Lower lobe of right lung (tissue), 2 donors: Measurements from ENCODE around the gene OR7G1. TPM values are rescaled to one million over a fixed set of nuclear protein-coding genes. Genes with fewer than 3 reads are reported as not detected.

Experiments
- ATAC-seq, 2 donors: fragments of 200-7000 bp; cut with Tn5 transposase; one replicate each; pipeline ENCODE4 v1.9.1; 2020 to 2022; ENCODE audit warnings: mild to moderate bottlenecking in 2 of 2, moderate library complexity in 2 of 2
- DNase-seq: peaks from one replicate; pipeline ENCODE4 v3.0.0-alpha.2; 2020
- H3K27ac ChIP-seq: fragments of 200-600 bp; one replicate; pipeline ENCODE4 v1.8.0; 2022
- H3K27me3 ChIP-seq: fragments of 200-600 bp; one replicate; pipeline ENCODE4 v1.8.0; 2022; ENCODE audit warnings: low read depth
- H3K36me3 ChIP-seq: fragments of 200-600 bp; one replicate; pipeline ENCODE4 v1.8.0; 2022; ENCODE audit warnings: mild to moderate bottlenecking
- H3K4me1 ChIP-seq: fragments of 200-600 bp; one replicate; pipeline ENCODE4 v1.8.0; 2022
- H3K4me3 ChIP-seq: fragments of 200-600 bp; one replicate; pipeline ENCODE4 v1.8.0; 2022; ENCODE audit warnings: mild to moderate bottlenecking
- H3K9me3 ChIP-seq: fragments of 200-600 bp; one replicate; pipeline ENCODE4 v1.8.0; 2022
- intact Hi-C: fragments of 100-400 bp; cut with DNase I; formaldehyde crosslinking; loops from one replicate; pipeline ENCODE4 v1.11.0; 2022
- total RNA-seq: library from RNA; stranded (reverse); fragmentation: NEBNext Ultra II Directional; extraction: Animal tissue kit (Norgen Biotek cat#: 25700); gene quantifications from one replicate; pipeline ENCODE4 v1.2.1, GENCODE V29; 2021
- TF ChIP-seq, protein P1 (sequence below): fragments of 200-600 bp; IDR thresholded peaks from one replicate; pipeline ENCODE4 v1.8.0; 2022; ENCODE audit warnings: antibody characterized with exemption, mild to moderate bottlenecking
- donor health status: DM: no; HTN: yes; CAD: no; lungs with severe emphysema.

Gene OR7G1
- total RNA-seq, 1 donor from 2014 or later = not detected

DNA sequence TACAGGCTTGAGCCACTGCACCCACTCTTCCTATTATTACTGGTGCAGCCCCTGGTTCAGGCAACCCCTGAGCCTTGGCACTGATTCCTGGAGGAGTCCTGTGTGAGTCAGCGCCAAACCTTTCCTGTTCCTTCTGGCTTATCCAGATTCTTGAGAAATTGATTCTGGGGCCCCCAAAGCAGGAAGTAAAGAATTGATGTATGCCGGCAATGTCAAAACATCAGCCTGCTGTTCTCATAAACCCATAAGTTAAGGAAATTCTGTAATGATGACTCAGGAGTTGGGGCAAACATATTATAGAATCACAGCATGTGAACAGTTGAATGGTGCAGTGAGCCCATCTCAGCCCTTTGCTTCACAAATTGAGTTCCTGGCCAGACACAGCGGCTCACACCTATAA is 12.6 kb upstream of the OR7G1 start:
- H3K27ac ChIP-seq = no peak overlapping the region
- no peak overlapping the region for H3K4me3 ChIP-seq
- peak; percentile 39 to 46 for ATAC-seq
- no peak for DNase-seq
- TF ChIP-seq, protein P1, sequence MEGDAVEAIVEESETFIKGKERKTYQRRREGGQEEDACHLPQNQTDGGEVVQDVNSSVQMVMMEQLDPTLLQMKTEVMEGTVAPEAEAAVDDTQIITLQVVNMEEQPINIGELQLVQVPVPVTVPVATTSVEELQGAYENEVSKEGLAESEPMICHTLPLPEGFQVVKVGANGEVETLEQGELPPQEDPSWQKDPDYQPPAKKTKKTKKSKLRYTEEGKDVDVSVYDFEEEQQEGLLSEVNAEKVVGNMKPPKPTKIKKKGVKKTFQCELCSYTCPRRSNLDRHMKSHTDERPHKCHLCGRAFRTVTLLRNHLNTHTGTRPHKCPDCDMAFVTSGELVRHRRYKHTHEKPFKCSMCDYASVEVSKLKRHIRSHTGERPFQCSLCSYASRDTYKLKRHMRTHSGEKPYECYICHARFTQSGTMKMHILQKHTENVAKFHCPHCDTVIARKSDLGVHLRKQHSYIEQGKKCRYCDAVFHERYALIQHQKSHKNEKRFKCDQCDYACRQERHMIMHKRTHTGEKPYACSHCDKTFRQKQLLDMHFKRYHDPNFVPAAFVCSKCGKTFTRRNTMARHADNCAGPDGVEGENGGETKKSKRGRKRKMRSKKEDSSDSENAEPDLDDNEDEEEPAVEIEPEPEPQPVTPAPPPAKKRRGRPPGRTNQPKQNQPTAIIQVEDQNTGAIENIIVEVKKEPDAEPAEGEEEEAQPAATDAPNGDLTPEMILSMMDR = no peak
- intact Hi-C loops = no loop called here
- no peaks in the 10 kb centered on the region for H3K9me3 ChIP-seq
- no peaks in the 10 kb centered on the region for H3K4me1 ChIP-seq
- H3K27me3 ChIP-seq = no peaks in the 10 kb centered on the region
- no peaks in the 10 kb centered on the region for H3K36me3 ChIP-seq

DNA sequence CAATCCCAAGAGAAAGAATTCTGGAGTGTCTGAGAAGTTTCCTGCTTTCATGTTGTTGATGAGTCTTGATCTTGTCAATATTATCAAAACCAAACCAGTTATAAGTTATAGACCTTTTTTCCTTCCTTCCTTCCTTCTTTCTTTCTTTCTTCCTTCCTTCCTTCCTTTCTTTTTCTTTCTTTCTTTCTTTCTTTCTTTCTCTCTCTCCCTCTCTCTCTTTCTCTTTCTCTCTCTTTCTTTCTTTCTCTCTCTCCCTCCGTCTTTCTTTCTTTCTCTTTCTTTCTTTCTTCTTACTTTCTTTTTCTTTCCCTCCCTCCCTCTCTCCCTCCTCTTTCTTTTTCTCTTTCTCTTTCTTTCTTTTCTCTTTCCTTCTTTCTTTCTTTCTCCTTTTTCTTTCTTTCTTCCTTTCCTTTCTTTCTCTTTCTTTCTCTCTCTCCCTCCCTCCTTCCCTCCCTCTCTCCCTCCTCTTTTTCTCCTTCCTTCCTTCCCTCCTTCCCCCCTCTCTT is 11.4 kb upstream of the OR7G1 start, which contains the start of gene OR7G3:
TSS of gene OR7G3 (minus strand) at position 51 of the 506 bp plus-strand sequence. CDS start at position 51, 0 bp downstream.
- ATAC-seq = no peak

DNA sequence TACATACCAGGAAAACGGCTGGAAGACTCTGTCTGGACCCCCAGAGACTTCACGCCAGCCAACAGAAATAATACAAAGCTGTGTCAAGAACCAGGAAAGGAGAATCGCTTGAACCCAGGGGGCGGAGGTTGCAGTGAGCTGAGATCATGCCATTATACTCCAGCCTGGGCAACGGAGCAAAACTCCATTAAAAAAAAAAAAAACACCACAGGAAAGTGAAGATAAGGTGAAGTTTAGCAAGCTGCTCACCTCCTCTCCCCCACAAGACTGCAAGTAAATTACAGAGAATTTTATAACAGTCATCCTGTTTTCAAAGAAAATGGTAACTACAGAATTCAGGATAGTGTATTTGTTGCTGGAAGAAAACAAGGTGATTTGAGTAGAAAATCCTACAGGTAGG is 984 bp upstream of the OR7G1 start:
- ATAC-seq = no peak
- intact Hi-C loops = no loop called here

More for the DNA sequence above, 11.4 kb upstream of the OR7G1 start, which contains the start of gene OR7G3:
- no peaks in the 10 kb centered on the region for H3K9me3 ChIP-seq
- H3K36me3 ChIP-seq = no peaks in the 10 kb centered on the region
- H3K27me3 ChIP-seq = no peaks in the 10 kb centered on the region
- DNase-seq = no peak
- H3K27ac ChIP-seq = no peak within 1 kb of the TSS
- TF ChIP-seq, protein P1 = no peak
- H3K4me1 ChIP-seq = no peaks in the 10 kb centered on the region
- no peak within 1 kb of the TSS for H3K4me3 ChIP-seq
- intact Hi-C loops = no loop called here

DNA sequence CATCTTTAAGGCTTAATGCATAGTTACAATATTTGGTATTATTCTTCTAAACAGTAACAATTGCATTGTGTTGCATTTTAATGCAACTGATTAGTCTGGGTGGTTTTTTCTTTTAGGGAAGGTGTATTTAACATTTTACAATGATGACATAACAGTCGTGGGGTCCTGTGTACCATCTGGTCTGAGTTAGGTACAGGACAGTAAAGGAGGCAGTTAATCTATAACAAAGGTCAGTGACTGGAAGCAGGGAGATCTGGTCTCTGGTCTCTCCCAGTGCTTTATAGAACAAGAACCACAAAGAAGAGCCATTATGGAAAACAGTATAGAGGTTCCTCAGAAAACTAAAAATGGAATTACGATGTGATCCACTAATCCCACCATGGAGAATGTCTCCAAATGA is 5.6 kb downstream of the OR7G1 start:
- intact Hi-C loops = no loop called here
- Histone ChIP-seq H3K27me3 (peaks cover 14% of the 10 kb centered on the region), H3K4me3 (no peak overlapping the region), H3K4me1 (no peaks in the 10 kb centered on the region), H3K36me3 (no peaks in the 10 kb centered on the region), H3K27ac (no peak overlapping the region), H3K9me3 (no peaks in the 10 kb centered on the region)
- TF ChIP-seq, protein P1 = no peak
- ATAC-seq (no peak), DNase-seq (no peak)

More for the DNA sequence above, 984 bp upstream of the OR7G1 start:
- Histone ChIP-seq H3K27me3 (peaks cover 9% of the 10 kb centered on the region), H3K4me3 (no peak overlapping the region), H3K9me3 (no peaks in the 10 kb centered on the region), H3K36me3 (no peaks in the 10 kb centered on the region), H3K27ac (no peak overlapping the region), H3K4me1 (no peaks in the 10 kb centered on the region)
- TF ChIP-seq, protein P1 = no peak
- no peak for DNase-seq

DNA sequence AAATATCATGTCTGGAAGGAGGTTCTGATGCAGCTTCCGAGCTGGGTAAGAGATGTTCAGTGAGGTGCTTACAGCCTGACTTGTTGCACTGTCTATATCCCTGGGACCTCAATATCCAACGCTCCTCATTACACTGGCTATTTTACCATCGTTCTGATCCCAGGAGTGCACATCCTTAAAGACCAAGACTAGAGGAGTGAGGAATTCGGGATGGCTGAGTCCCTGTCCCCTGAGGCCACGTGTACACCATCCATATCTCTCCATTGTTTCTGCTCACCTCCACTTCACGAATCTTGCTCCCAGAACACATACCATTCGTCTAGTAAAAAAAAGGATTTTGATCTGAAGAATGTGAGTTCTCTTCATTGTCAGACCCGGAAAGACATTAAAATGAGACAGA is 8.2 kb downstream of the OR7G1 start, which contains the start of gene OR7G2:
TSS of gene OR7G2 (minus strand) at position 101 of the 400 bp plus-strand sequence. CDS start 4,232 bp downstream, outside the sequence.
- DNase-seq = no peak
- Histone ChIP-seq H3K9me3 (no peaks in the 10 kb centered on the region), H3K4me1 (no peaks in the 10 kb centered on the region), H3K36me3 (no peaks in the 10 kb centered on the region), H3K4me3 (no peak within 1 kb of the TSS), H3K27me3 (peaks cover 8% of the 10 kb centered on the region), H3K27ac (no peak within 1 kb of the TSS)
- ATAC-seq = no peak
- TF ChIP-seq, protein P1 = no peak
- intact Hi-C loops = no loop called here
